Naive thymus-derived CD8-positive, alpha-beta T cell (primary cell): Measurements from ENCODE around the gene RAVER2. TPM values are rescaled to one million over a fixed set of nuclear protein-coding genes. Genes with fewer than 3 reads are reported as not detected.

Experiments
- ATAC-seq, 2 donors: fragments of 150-1000 bp; cut with Tn5 transposase in 1 of 2; sonication (Bioruptor Pico), chemical (Tn5 transposase) in 1 of 2; 1 replicate in 1 of 2; 2 replicates in 1 of 2; pipeline ENCODE4 v1.10.0; 2021; ENCODE audit warnings: mild to moderate bottlenecking in 2 of 2, moderate library complexity in 2 of 2
- POLR2A ChIA-PET: fragments of 350-600 bp; sonication (Branson Sonifier 250); formaldehyde crosslinking; loops from one replicate; lab custom pipeline; 2021; ENCODE audit warnings: antibody characterized with exemption; lab: Charles Lee
- DNase-seq, 10 donors: peaks; one replicate each; pipeline versions ENCODE4 v3.0.0 to v3.0.0-alpha.2; 2020 to 2022
- H3K27ac Mint-ChIP-seq, 10 donors: one replicate each; pipeline ENCODE4 v1.8.0; 2020 to 2022; ENCODE audit warnings: mild to moderate bottlenecking in 10 of 10, mixed read lengths in 10 of 10, moderate library complexity in 4 of 10, inconsistent platforms in 1 of 10
- H3K27me3 Mint-ChIP-seq, 5 donors: one replicate each; pipeline ENCODE4 v1.8.0; 2021 to 2022; ENCODE audit warnings: mixed read lengths in 5 of 5
- H3K36me3 Mint-ChIP-seq, 3 donors: one replicate each; pipeline ENCODE4 v1.8.0; 2020 to 2022; ENCODE audit warnings: mixed read lengths in 3 of 3, mild to moderate bottlenecking in 2 of 3, inconsistent platforms in 1 of 3
- H3K4me1 Mint-ChIP-seq, 4 donors: one replicate each; pipeline ENCODE4 v1.8.0; 2021 to 2022; ENCODE audit warnings: mixed read lengths in 4 of 4
- H3K4me3 Mint-ChIP-seq, 10 donors: one replicate each; pipeline ENCODE4 v1.8.0; 2020 to 2022; ENCODE audit warnings: mild to moderate bottlenecking in 10 of 10, mixed read lengths in 10 of 10, moderate library complexity in 6 of 10, inconsistent platforms in 1 of 10
- H3K9me3 Mint-ChIP-seq, 9 donors: one replicate each; pipeline ENCODE4 v1.8.0; 2020 to 2022; ENCODE audit warnings: mixed read lengths in 9 of 9, mild to moderate bottlenecking in 3 of 9, inconsistent platforms in 1 of 9, moderate library complexity in 1 of 9
- polyA plus RNA-seq, 3 donors: library from polyadenylated mRNA; unstranded; fragments of 300-500 nt; fragmentation: Illumina TruSeq; gene quantifications; one replicate each; pipeline ENCODE4 v1.2.3, GENCODE V29; 2021
- total RNA-seq, 8 experiments: library from RNA in 2 of 8; stranded (reverse) in 2 of 8; gene quantifications; one replicate each; pipeline ENCODE4 v1.2.3 and lab custom pipeline; 2021 to 2026

Gene RAVER2
- total and polyA plus RNA-seq, 5 experiments from 2014 or later, result 0.48 to 6.1 (median 1.8) TPM

- DNase-seq (peak; percentile 22 to 79 (median 60)), ATAC-seq (peak; percentile 68 to 74)
- Mint-ChIP-seq H3K4me1 (peaks cover 13 to 31% (median 24%) of the 10 kb centered on the region in 4 donors), H3K27ac (peak overlapping the region in 3 of 10 donors; percentile 21 to 67 (median 39)), H3K4me3 (peak overlapping the region in 2 of 10 donors; percentile 1 to 29), H3K36me3 (no peaks in the 10 kb centered on the region), H3K27me3 (no peaks in the 10 kb centered on the region), H3K9me3 (no peaks in the 10 kb centered on the region)
- POLR2A ChIA-PET, result interaction anchor here (0.6 kb wide), 3 partner anchors 73 to 174 kb away, joined by 4 to 6 read pairs (median 6); no protein-coding TSS in a partner anchor
These were observed 79.0 kb downstream of the RAVER2 start for GRCh38 chr1:64823691-64824476.

- H3K27ac Mint-ChIP-seq, result peak overlapping the region in 8 of 10 donors; percentile 1 to 74 (median 34)
- no peak for DNase-seq
- H3K36me3 Mint-ChIP-seq, result peaks cover 0 to 7% (median 0%) of the 10 kb centered on the region in 3 donors
- no peaks in the 10 kb centered on the region for H3K9me3 Mint-ChIP-seq
- peak overlapping the region in 5 of 10 donors; percentile 1 to 58 (median 14) for H3K4me3 Mint-ChIP-seq
- peaks cover 20 to 48% (median 39%) of the 10 kb centered on the region in 4 donors for H3K4me1 Mint-ChIP-seq
- H3K27me3 Mint-ChIP-seq, result no peaks in the 10 kb centered on the region
- POLR2A ChIA-PET, result interaction anchor here (0.6 kb wide), 1 partner anchor 142 kb away, joined by 3 read pairs; no protein-coding TSS in a partner anchor
- no peak for ATAC-seq
These were observed 82.1 kb downstream of the RAVER2 start for GRCh38 chr1:64826991-64827390.

DNA sequence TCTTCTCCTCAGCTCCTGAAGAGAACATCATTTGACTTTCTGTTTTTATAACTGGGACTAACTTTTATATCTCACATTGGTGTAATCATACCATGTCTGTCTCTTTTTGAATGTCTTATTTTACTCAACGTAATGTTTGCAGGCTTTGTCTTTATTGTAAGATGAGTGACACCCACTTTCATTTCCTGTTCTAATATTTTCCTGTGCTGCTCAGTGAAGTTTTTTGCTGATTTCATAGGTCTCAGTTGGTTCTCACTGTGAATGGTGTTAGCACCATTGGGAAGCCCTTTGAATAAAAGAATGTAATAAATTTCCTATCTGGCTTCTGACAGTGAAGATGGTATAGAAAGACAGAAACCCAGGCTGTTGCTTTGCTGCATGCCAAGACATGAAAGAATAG, 84.0 kb downstream of the RAVER2 start:
- Mint-ChIP-seq H3K4me1 (peaks cover 22 to 48% (median 39%) of the 10 kb centered on the region in 4 donors), H3K9me3 (no peaks in the 10 kb centered on the region), H3K27ac (peak overlapping the region in 9 of 10 donors; percentile 57 to 85 (median 64)), H3K4me3 (peak overlapping the region in 8 of 10 donors; percentile 1 to 52 (median 19)), H3K27me3 (no peaks in the 10 kb centered on the region), H3K36me3 (peaks cover 0 to 23% (median 3%) of the 10 kb centered on the region in 3 donors)
- POLR2A ChIA-PET, result interaction anchor here (0.7 kb wide), 1 partner anchor 564 kb away, joined by 3 read pairs; no protein-coding TSS in a partner anchor
- DNase-seq (peak in 1 of 10 donors; percentile 17), ATAC-seq (peak; percentile 21 to 28)

DNA sequence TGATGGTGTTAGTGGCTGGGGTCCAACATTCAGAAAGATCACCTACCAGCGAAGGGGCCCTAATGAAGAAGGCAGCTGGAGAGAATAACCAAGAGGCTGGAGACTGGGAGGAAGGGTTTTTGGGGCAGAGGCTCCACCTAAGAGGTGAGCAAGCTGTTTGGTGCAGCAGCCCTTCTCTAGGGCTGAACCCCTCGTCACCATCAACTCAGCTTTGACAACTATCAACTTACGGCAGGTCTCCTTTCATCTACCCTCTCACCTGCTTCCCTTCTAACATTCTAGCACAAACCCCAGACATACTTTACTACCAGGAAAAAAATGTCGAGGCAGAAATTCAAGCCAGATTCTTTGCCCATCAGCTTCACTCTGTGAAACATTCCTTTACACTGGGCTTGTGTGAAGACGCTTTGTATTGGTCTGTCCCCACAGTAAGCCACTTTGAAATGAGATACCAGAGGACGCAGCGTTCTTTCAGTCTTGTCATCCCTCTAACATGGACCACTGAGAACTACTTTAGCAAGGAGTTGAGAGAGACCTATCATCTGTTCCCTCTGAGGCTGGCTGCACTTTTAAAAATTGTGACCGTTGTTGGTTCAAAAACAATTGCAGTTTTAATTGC, 84.6 kb downstream of the RAVER2 start:
- H3K27me3 Mint-ChIP-seq, result no peaks in the 10 kb centered on the region
- POLR2A ChIA-PET, result no interaction called here
- H3K36me3 Mint-ChIP-seq, result peaks cover 0 to 30% (median 4%) of the 10 kb centered on the region in 3 donors
- ATAC-seq (peak; percentile 37 to 51), DNase-seq (no peak)
- H3K4me3 Mint-ChIP-seq, result peak overlapping the region in 4 of 10 donors; percentile 7 to 25 (median 19)
- no peaks in the 10 kb centered on the region for H3K9me3 Mint-ChIP-seq
- H3K4me1 Mint-ChIP-seq, result peaks cover 20 to 41% (median 35%) of the 10 kb centered on the region in 4 donors
- H3K27ac Mint-ChIP-seq, result peak overlapping the region; percentile 23 to 85 (median 64)

GRCh38 chr1:64830030-64830651, 85.3 kb downstream of the RAVER2 start:
- no peak overlapping the region for H3K4me3 Mint-ChIP-seq
- H3K9me3 Mint-ChIP-seq, result no peaks in the 10 kb centered on the region
- DNase-seq, result no peak
- H3K27me3 Mint-ChIP-seq, result no peaks in the 10 kb centered on the region
- POLR2A ChIA-PET, result no interaction called here
- H3K36me3 Mint-ChIP-seq, result peaks cover 0 to 36% (median 5%) of the 10 kb centered on the region in 3 donors
- H3K4me1 Mint-ChIP-seq, result peaks cover 20 to 40% (median 35%) of the 10 kb centered on the region in 4 donors
- peak in 1 of 2 donors; percentile 15 for ATAC-seq
- peak overlapping the region in 9 of 10 donors; percentile 0 to 85 (median 62) for H3K27ac Mint-ChIP-seq

- ATAC-seq (no peak), DNase-seq (no peak)
- POLR2A ChIA-PET, result no interaction called here
- Mint-ChIP-seq H3K9me3 (no peaks in the 10 kb centered on the region), H3K4me1 (peaks cover 5 to 8% (median 7%) of the 10 kb centered on the region in 4 donors), H3K27ac (peak overlapping the region in 3 of 10 donors; percentile 7 to 24 (median 11)), H3K27me3 (no peaks in the 10 kb centered on the region), H3K4me3 (no peak overlapping the region), H3K36me3 (peaks cover 12 to 79% (median 21%) of the 10 kb centered on the region in 3 donors)
These were observed 89.9 kb downstream of the RAVER2 start for GRCh38 chr1:64834734-64835133.

GRCh38 chr1:64836802-64837201, 91.9 kb downstream of the RAVER2 start:
- ATAC-seq, result no peak
- no peak for DNase-seq
- Mint-ChIP-seq H3K4me1 (peaks cover 0 to 8% (median 0%) of the 10 kb centered on the region in 4 donors), H3K27me3 (no peaks in the 10 kb centered on the region), H3K4me3 (peak overlapping the region in 1 of 10 donors; percentile 18), H3K9me3 (no peaks in the 10 kb centered on the region), H3K36me3 (peaks cover 12 to 94% (median 31%) of the 10 kb centered on the region in 3 donors), H3K27ac (peak overlapping the region in 5 of 10 donors; percentile 2 to 74 (median 16))
- POLR2A ChIA-PET, result no interaction called here

DNA sequence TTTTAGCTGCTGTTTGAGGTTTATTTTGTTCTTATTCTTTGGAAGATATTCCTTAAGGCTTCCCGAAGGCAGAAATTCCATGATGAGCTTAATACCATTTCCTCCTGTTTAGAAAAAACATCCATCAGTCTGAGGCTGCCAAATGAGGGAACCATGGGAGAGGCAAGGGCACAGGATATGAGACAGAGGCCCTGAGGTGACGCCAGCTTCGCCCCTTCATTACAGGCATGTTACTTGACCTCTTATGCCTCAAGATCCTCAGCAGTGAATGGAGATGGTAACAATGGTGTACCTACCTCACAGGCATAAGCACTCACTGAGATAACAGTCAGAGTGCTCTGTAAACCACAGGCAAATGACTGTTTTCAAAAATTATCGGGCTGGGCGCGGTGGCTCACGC, 93.6 kb downstream of the RAVER2 start:
- Mint-ChIP-seq H3K36me3 (peaks cover 12 to 93% (median 32%) of the 10 kb centered on the region in 3 donors), H3K27me3 (no peaks in the 10 kb centered on the region), H3K27ac (no peak overlapping the region), H3K4me1 (peaks cover 1 to 9% (median 4%) of the 10 kb centered on the region in 4 donors), H3K9me3 (no peaks in the 10 kb centered on the region), H3K4me3 (no peak overlapping the region)
- DNase-seq (no peak), ATAC-seq (no peak)
- POLR2A ChIA-PET, result no interaction called here

- DNase-seq (no peak), ATAC-seq (no peak)
- H3K27me3 Mint-ChIP-seq, result no peaks in the 10 kb centered on the region
- H3K36me3 Mint-ChIP-seq, result peaks cover 12 to 93% (median 30%) of the 10 kb centered on the region in 3 donors
- POLR2A ChIA-PET, result no interaction called here
- peak overlapping the region in 5 of 10 donors; percentile 9 to 74 (median 59) for H3K27ac Mint-ChIP-seq
- H3K4me3 Mint-ChIP-seq, result no peak overlapping the region
- H3K4me1 Mint-ChIP-seq, result peaks cover 1 to 9% (median 4%) of the 10 kb centered on the region in 4 donors
- H3K9me3 Mint-ChIP-seq, result no peaks in the 10 kb centered on the region
These were observed 94.4 kb downstream of the RAVER2 start for GRCh38 chr1:64839261-64839660.

DNA sequence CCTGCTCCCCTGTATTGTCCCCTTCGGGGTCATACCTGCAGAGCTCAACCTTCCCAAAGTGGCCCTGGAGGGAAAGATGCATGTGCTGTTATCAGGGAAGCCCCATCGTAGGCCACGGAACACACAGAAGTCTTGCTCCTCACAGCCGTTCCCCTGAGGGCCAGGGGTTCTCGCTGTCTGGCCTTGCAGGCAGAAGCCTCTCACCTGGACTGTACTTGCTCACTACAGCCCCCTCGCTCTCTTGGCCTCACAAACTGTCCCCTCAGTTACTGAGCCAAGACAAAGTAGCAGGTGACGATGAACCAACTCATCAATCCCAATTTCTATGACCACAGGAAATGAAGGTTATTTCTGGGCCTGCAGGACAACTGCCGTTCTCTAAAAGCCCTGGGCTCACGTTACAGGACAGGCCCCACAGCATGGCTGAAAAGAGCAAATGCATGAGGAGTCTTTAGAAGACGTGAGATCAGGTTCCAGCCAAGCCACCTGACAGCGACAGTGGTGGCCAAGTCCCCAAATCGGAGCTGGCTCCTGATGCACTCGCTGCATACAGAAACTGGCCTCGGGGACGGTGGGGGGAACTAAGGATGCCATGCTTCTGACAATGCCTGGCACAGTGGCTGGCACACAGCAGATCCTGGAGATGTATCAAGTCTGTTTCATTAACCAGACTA, 95.0 kb downstream of the RAVER2 start:
- peaks cover 12 to 93% (median 32%) of the 10 kb centered on the region in 3 donors for H3K36me3 Mint-ChIP-seq
- DNase-seq (no peak), ATAC-seq (no peak)
- H3K9me3 Mint-ChIP-seq, result no peaks in the 10 kb centered on the region
- H3K27ac Mint-ChIP-seq, result peak overlapping the region in 3 of 10 donors; percentile 43 to 74 (median 71)
- H3K4me1 Mint-ChIP-seq, result peaks cover 1 to 10% (median 4%) of the 10 kb centered on the region in 4 donors
- H3K4me3 Mint-ChIP-seq, result no peak overlapping the region
- POLR2A ChIA-PET, result no interaction called here
- no peaks in the 10 kb centered on the region for H3K27me3 Mint-ChIP-seq

DNA sequence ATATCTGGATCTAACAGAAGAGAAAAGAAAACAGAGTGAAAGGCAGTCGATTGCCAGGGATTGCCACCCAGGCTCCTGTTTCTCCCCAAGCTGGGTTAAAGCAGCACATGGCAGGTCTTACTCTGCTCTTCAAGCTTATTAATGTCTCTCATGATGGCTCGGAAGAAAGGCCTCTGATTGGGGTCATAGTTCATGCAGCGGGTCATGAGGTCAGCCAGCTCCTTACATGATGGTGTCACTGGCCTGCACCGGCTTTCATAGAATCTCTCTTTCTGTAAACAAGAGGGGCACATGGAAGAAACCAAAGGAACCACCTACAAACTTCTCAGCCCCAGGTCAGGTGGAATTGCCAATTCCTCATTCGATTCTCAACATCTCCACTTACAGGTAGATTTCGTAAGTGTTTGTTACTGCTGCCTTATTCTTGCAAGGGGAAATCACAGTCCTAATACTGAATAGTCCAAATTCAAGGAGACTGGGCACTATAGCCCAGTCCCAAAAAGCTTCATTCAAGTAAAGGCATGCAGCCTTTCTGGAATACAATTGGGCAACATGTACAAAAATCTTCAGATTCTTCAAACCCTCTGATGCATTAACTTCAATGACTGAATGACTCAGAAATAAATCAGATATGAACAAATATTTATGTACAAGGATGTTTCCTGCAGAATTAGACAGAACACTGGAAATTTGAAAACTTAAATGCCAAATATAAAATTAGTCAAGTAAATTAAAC, 96.6 kb downstream of the RAVER2 start:
- no peaks in the 10 kb centered on the region for H3K27me3 Mint-ChIP-seq
- POLR2A ChIA-PET, result no interaction called here
- peaks cover 9 to 93% (median 34%) of the 10 kb centered on the region in 3 donors for H3K36me3 Mint-ChIP-seq
- no peaks in the 10 kb centered on the region for H3K9me3 Mint-ChIP-seq
- H3K27ac Mint-ChIP-seq, result peak overlapping the region in 4 of 10 donors; percentile 33 to 46 (median 34)
- DNase-seq, result no peak
- peaks cover 1 to 11% (median 4%) of the 10 kb centered on the region in 4 donors for H3K4me1 Mint-ChIP-seq
- no peak for ATAC-seq
- H3K4me3 Mint-ChIP-seq, result no peak overlapping the region
